ENCODE data around the gene PNMA1. TPM values are rescaled to one million over a fixed set of nuclear protein-coding genes. Genes with fewer than 3 reads are reported as not detected.

Gene PNMA1
- total and polyA plus RNA-seq, 2 of the 13 experiments (the other 11 are each of a cell fraction or from before 2014, with no cell fraction given), result 7.0 to 8.3 TPM

GRCh38 chr14:73725116-73726024 lies 11.2 kb upstream of the PNMA1 start (continued):
- no peak for TF ChIP-seq ZFX (CRISPR knock-in tag; IDR thresholded peaks at IDR 0.05; ENCODE audit: low read depth)
- no peak for TF ChIP-seq SMYD3 (CRISPR knock-in tag; IDR thresholded peaks at IDR 0.05)
- no peak for TF ChIP-seq MAFK (conservative IDR thresholded peaks at IDR 0.05 in 1 of 2, IDR thresholded peaks at IDR 0.05 in 1 of 2; ENCODE audit: low read length in 2 of 2)
- TF ChIP-seq HOXA9 (CRISPR knock-in tag; IDR thresholded peaks at IDR 0.05; ENCODE audit: borderline replicate concordance), result no peak
- TF ChIP-seq CCDC6 (CRISPR knock-in tag; IDR thresholded peaks at IDR 0.05), result no peak
- TF ChIP-seq MAX (IDR thresholded peaks at IDR 0.05), result no peak
- TF ChIP-seq FOXM1 (CRISPR knock-in tag; IDR thresholded peaks at IDR 0.05), result no peak

GRCh38 chr14:73724696-73725095 lies 10.5 kb upstream of the PNMA1 start:
- Histone ChIP-seq H3K27me3 (ENCODE audit: control insufficient read depth in 1 of 2, insufficient read depth in 2 of 2, low read length in 2 of 2) (no peaks in the 10 kb centered on the region), H3K4me3 (replicated peaks in 1 of 3; ENCODE audit: insufficient read depth in 1 of 3, low read depth in 2 of 3, low read length in 3 of 3) (no peak overlapping the region), H4K20me1 (ENCODE audit: insufficient read depth, low read length) (peaks cover 3% of the 10 kb centered on the region; the same call in 1 of the 2 replicates), H3K9me3 (ENCODE audit: low read length) (no peaks in the 10 kb centered on the region), H3K9ac (ENCODE audit: insufficient read depth, low read depth, low read length) (no peak overlapping the region), H3K79me2 (ENCODE audit: insufficient read depth, low read length) (no peaks in the 10 kb centered on the region), H3K36me3 (replicated peaks in 1 of 2; ENCODE audit: control insufficient read depth in 1 of 2, insufficient read depth in 2 of 2, low read length in 2 of 2) (peaks cover 46 to 90% of the 10 kb centered on the region in 2 experiments), H2AFZ (ENCODE audit: low read length) (no peak overlapping the region), H3K27ac (ENCODE audit: extremely low read length, insufficient read depth, low read length) (no peak overlapping the region), H3K4me2 (ENCODE audit: low read depth, low read length) (no peak overlapping the region), H3K4me1 (ENCODE audit: insufficient read depth, low read length) (peaks cover 26% of the 10 kb centered on the region)
- FAIRE-seq (no peak), ATAC-seq (no peak), DNase-seq (ENCODE audit: low spot score) (no peak)
- CTCF ChIA-PET (ENCODE audit: low intra/inter-chr PET ratio, low total read pairs), result no interaction called here
- 100% methylated on average over 2 of the region's 2 CpGs for WGBS (ENCODE audit: low lambda C conversion rate)
- TF ChIP-seq ARNT (IDR thresholded peaks at IDR 0.05), result no peak
- TF ChIP-seq TBX3 (IDR thresholded peaks at IDR 0.05; ENCODE audit: borderline replicate concordance), result no peak
- no peak for TF ChIP-seq ZNF234 (CRISPR knock-in tag; conservative IDR thresholded peaks at IDR 0.05)
- no peak for TF ChIP-seq ZNF598 (CRISPR knock-in tag; IDR thresholded peaks at IDR 0.05; ENCODE audit: borderline replicate concordance)
- no peak for TF ChIP-seq HNRNPL (IDR thresholded peaks at IDR 0.05; ENCODE audit: low read depth, low read length)
- no peak for TF ChIP-seq ZNF382 (CRISPR knock-in tag; IDR thresholded peaks at IDR 0.05; ENCODE audit: borderline replicate concordance)
- no peak for TF ChIP-seq ZNF569 (CRISPR knock-in tag; IDR thresholded peaks at IDR 0.05; ENCODE audit: borderline replicate concordance)
- TF ChIP-seq RERE (CRISPR knock-in tag; IDR thresholded peaks at IDR 0.05; ENCODE audit: low read depth), result no peak
- no peak for TF ChIP-seq ZNF414 (CRISPR knock-in tag; IDR thresholded peaks at IDR 0.05)
- intact Hi-C loops (cut with micrococcal nuclease; ENCODE audit: unreplicated experiment), result no loop called here
- no TSS peak for BruUV-seq (replicated peaks)
- POLR2A ChIA-PET, result interaction anchor here (1.1 kb wide), 1 partner anchor 10 kb away, joined by 3 read pairs; the partner anchor contains the start of gene PNMA1
- in situ Hi-C loops (cut with HindIII; ENCODE audit: extremely low pct_ligation_motif_present, low pct_unique_long_range_greater_than_20kb), result loop anchor here (5.0 to 25.0 kb wide), 2 partner anchors 103 to 313 kb away; no protein-coding TSS in a partner anchor

Data from HepG2 (cell line).